Posterior cingulate gyrus (tissue), 11 donors: ENCODE data around the gene NCOA3.
A peak's percentile ranks its signal among the peaks of the same experiment; 100 is the strongest.
"Not testable (repeated sequence)": the region's sequence is repeated elsewhere in the genome, so short reads cannot be mapped to it uniquely, and the experiment has no call there.

Source experiments
- DNase-seq, 10 donors: peaks; one replicate each; pipeline versions ENCODE4 v3.0.0 to v3.0.0-alpha.2; 2020 to 2021; ENCODE audit warnings: mixed read lengths in 3 of 10
- intact Hi-C: fragments of 100-400 bp; cut with DNase I; formaldehyde crosslinking; loops from one replicate; pipeline ENCODE4 v1.15.1; 2023

Gene NCOA3

GRCh38 chr20:47466704-47467459 is 34.8 kb upstream of the NCOA3 start:
- peak in 2 of 10 donors; percentile 7 to 18 for DNase-seq
- intact Hi-C loops: no loop called here

GRCh38 chr20:47468290-47469050 is 33.2 kb upstream of the NCOA3 start:
- DNase-seq: no peak
- intact Hi-C loops: no loop called here

- peak in 1 of 10 donors; percentile 18 for DNase-seq
- intact Hi-C loops: no loop called here
These were observed 26.2 kb upstream of the NCOA3 start for GRCh38 chr20:47475419-47476044.

- no peak for DNase-seq
- intact Hi-C loops: no loop called here
These were observed 25.2 kb upstream of the NCOA3 start for GRCh38 chr20:47476452-47476851.

GRCh38 chr20:47479093-47479492 is 22.6 kb upstream of the NCOA3 start:
- no peak for DNase-seq
- intact Hi-C loops: no loop called here

GRCh38 chr20:47479506-47479905 is 22.2 kb upstream of the NCOA3 start:
- intact Hi-C loops: no loop called here
- no peak for DNase-seq

- peak in 1 of 10 donors; percentile 15 for DNase-seq
- intact Hi-C loops: no loop called here
These were observed 21.4 kb upstream of the NCOA3 start for GRCh38 chr20:47480239-47480638.

- intact Hi-C loops: no loop called here
- DNase-seq: no peak
These were observed 21.0 kb upstream of the NCOA3 start for GRCh38 chr20:47480705-47481104.

GRCh38 chr20:47481330-47482216 is 20.1 kb upstream of the NCOA3 start:
- no peak for DNase-seq
- intact Hi-C loops: no loop called here

- DNase-seq: no peak
- intact Hi-C loops: no loop called here
These were observed 19.0 kb upstream of the NCOA3 start for GRCh38 chr20:47482705-47483104.

- intact Hi-C loops: no loop called here
- DNase-seq: peak in 1 of 10 donors; percentile 16
These were observed 17.4 kb upstream of the NCOA3 start for GRCh38 chr20:47484303-47484702.

- no peak for DNase-seq
- intact Hi-C loops: no loop called here
These were observed 14.3 kb upstream of the NCOA3 start for GRCh38 chr20:47487175-47487917.

- intact Hi-C loops: no loop called here
- peak in 1 of 10 donors; percentile 43 for DNase-seq
These were observed 12.2 kb upstream of the NCOA3 start for GRCh38 chr20:47489448-47489872.

GRCh38 chr20:47490795-47491194 is 10.9 kb upstream of the NCOA3 start:
- intact Hi-C loops: no loop called here
- no peak for DNase-seq

- DNase-seq: no peak
- intact Hi-C loops: no loop called here
These were observed 9.4 kb upstream of the NCOA3 start for GRCh38 chr20:47492284-47492683.

GRCh38 chr20:47493175-47493962 is 8.3 kb upstream of the NCOA3 start:
- intact Hi-C loops: no loop called here
- peak in 5 of 10 donors; percentile 15 to 77 (median 35) for DNase-seq

- no peak for DNase-seq
- intact Hi-C loops: no loop called here
These were observed 7.8 kb upstream of the NCOA3 start for GRCh38 chr20:47493963-47494293.

- intact Hi-C loops: not testable (repeated sequence)
- peak in 1 of 10 donors; percentile 39 for DNase-seq
These were observed 7.1 kb upstream of the NCOA3 start for GRCh38 chr20:47494606-47495005.

- intact Hi-C loops: no loop called here
- DNase-seq: no peak
These were observed 5.6 kb upstream of the NCOA3 start for GRCh38 chr20:47496118-47496517.
